ENCODE measurements around the gene CASP10. TPM values are rescaled to one million over a fixed set of nuclear protein-coding genes. Genes with fewer than 3 reads are reported as not detected.

The CASP10 gene
- total and polyA plus RNA-seq, 11 donors: 2.8 to 24.0 (median 5.4) TPM

DNA sequence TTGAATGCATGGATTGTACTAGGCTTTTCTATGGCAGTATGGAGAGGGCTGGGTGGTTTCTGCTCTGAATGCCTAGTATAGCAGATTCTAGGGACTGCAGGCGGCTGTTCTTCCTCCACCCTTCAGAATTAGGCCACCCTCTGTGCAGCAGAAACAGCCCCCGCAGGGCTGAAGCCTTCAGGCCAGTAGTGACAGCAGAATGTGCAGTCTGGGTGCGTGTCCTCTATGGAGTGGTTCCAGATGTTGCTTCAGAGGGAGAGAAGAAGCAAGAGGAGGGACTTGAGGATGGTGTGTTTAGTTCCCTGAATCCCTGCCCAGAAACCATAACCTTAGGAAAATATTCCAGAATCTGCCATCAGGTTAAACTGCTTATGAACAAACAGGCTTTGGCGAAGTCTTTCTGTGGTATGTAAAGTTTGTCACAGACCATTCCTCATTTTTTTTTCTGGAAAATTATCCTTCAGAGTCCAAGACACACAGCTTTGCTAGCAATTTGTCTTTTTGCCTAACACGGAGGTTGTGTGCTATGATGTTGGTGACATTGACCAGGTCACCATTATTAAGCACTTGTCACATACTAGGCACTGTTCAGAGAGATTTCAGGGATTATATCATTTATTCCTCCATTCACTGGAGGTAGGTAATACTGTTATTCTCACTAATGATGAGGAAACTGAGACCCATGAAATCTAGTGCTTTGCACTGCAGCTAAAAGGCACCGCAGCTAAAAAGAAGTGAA lies 21.1 kb downstream of the CASP10 start:
- ATAC-seq: peak in 3 of 4 donors; percentile 64 to 81 (median 71)
- TF ChIP-seq CTCF (IDR thresholded peaks at IDR 0.05): no peak
- no peak for TF ChIP-seq POLR2A (IDR thresholded peaks at IDR 0.05)
- Histone ChIP-seq H3K4me1 (peaks cover 0 to 11% (median 0%) of the 10 kb centered on the region in 12 donors), H3K9me3 (no peaks in the 10 kb centered on the region), H3K27me3 (no peaks in the 10 kb centered on the region), H3K36me3 (peaks cover 0 to 67% (median 19%) of the 10 kb centered on the region in 9 donors), H3K4me3 (no peak overlapping the region), H3K27ac (no peak overlapping the region)
- intact Hi-C loops (cut with DNase I): no loop called here
- 72 to 83% (median 80%) methylated on average over 5 to 6 of the region's 6 CpGs for WGBS, 4 donors
- DNase-seq: peak in 1 of 5 donors; percentile 42

GRCh38 chr2:201204655-201205514 lies 21.9 kb downstream of the CASP10 start:
- TF ChIP-seq POLR2A (IDR thresholded peaks at IDR 0.05): no peak
- no peak overlapping the region for H3K4me3 ChIP-seq
- H3K36me3 ChIP-seq: peaks cover 0 to 66% (median 16%) of the 10 kb centered on the region in 9 donors
- DNase-seq (no peak), ATAC-seq (no peak)
- peaks cover 0 to 11% (median 0%) of the 10 kb centered on the region in 12 donors for H3K4me1 ChIP-seq
- H3K27me3 ChIP-seq: no peaks in the 10 kb centered on the region
- H3K9me3 ChIP-seq: no peaks in the 10 kb centered on the region
- H3K27ac ChIP-seq: no peak overlapping the region
- intact Hi-C loops (cut with DNase I): no loop called here
- WGBS, 4 donors: 91 to 97% (median 94%) methylated on average over 9 of the region's 9 CpGs

- TF ChIP-seq CTCF (IDR thresholded peaks at IDR 0.05): no peak
- Histone ChIP-seq H3K4me1 (peaks cover 0 to 11% (median 0%) of the 10 kb centered on the region in 12 donors), H3K36me3 (peaks cover 0 to 66% (median 19%) of the 10 kb centered on the region in 9 donors), H3K27ac (no peak overlapping the region), H3K9me3 (no peaks in the 10 kb centered on the region), H3K27me3 (no peaks in the 10 kb centered on the region), H3K4me3 (no peak overlapping the region)
- no peak for ATAC-seq
- DNase-seq: no peak
- WGBS, 4 donors: 83 to 91% (median 88%) methylated on average over 3 of the region's 3 CpGs
- intact Hi-C loops (cut with DNase I): no loop called here
Observed at GRCh38 chr2:201205515-201205849, 22.5 kb downstream of the CASP10 start.

DNA sequence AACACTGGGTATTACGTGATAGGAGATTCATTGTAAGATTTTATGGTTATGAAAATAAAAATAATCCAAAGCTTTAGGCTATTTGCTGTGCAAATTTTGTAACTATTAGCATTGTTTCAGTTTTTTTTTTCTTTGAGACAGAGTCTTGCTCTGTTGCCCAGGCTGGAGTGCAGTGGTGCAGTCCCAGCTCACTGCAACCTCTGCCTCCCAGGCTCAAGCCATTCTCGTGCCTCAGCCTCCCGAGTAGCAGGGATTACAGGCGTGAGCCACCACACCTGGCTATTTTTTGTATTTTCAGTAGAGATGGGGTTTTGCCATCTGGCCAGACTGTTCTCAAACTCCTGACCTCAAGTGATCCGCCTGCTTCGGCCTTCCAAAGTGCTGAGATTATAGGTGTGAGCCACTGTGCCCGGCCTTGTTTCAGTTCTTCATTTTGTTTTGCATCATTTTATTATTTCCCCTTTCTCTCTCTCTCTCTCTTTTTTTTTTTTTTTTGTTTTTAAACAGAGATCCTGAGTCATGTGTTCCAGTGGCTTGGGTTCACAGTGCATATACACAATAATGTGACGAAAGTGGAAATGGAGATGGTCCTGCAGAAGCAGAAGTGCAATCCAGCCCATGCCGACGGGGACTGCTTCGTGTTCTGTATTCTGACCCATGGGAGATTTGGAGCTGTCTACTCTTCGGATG lies 25.8 kb downstream of the CASP10 start:
- 88 to 94% (median 94%) methylated on average over 12 of the region's 12 CpGs for WGBS, 4 donors
- H3K4me3 ChIP-seq: no peak overlapping the region
- DNase-seq: peak in 3 of 5 donors; percentile 34 to 53 (median 35)
- H3K9me3 ChIP-seq: no peaks in the 10 kb centered on the region
- peaks cover 0 to 51% (median 27%) of the 10 kb centered on the region in 9 donors for H3K36me3 ChIP-seq
- peak; percentile 45 to 83 (median 62) for ATAC-seq
- TF ChIP-seq POLR2A (IDR thresholded peaks at IDR 0.05) (no peak), CTCF (IDR thresholded peaks at IDR 0.05) (no peak)
- no peaks in the 10 kb centered on the region for H3K27me3 ChIP-seq
- peak overlapping the region in 4 of 12 donors; percentile 2 to 72 (median 24) for H3K27ac ChIP-seq
- intact Hi-C loops (cut with DNase I): no loop called here
- peaks cover 0 to 6% (median 0%) of the 10 kb centered on the region in 12 donors for H3K4me1 ChIP-seq
